Neutrophil (primary cell): ENCODE data around the gene KLHDC8A.

Source experiments
- H3K27ac ChIP-seq: fragments of 200-600 bp; sonication (generic); 2 replicates; pipeline ENCODE4 v1.5.1; 2016; ENCODE audit warnings: mild to moderate bottlenecking, moderate library complexity
- H3K27me3 ChIP-seq: fragments of 200-600 bp; sonication (generic); 2 replicates; pipeline ENCODE4 v1.6.0; 2016; ENCODE audit warnings: mild to moderate bottlenecking
- H3K36me3 ChIP-seq: fragments of 200-600 bp; sonication (generic); 2 replicates; pipeline ENCODE4 v1.5.1; 2017
- H3K4me1 ChIP-seq, 2 experiments: fragments of 200-600 bp in 1 of 2; sonication (generic) in 1 of 2; 1 replicate in 1 of 2; 2 replicates in 1 of 2; pipeline versions ENCODE4 v1.5.1 to v1.6.1; 2013 to 2016; ENCODE audit warnings: low read depth in 1 of 2, low read length in 1 of 2, mild to moderate bottlenecking in 1 of 2, moderate library complexity in 1 of 2; ENCODE audit not compliant: control insufficient read depth in 1 of 2, insufficient read depth in 1 of 2
- H3K4me3 ChIP-seq, 2 experiments: fragments of 200-600 bp in 1 of 2; sonication (generic) in 1 of 2; 1 replicate in 1 of 2; 2 replicates in 1 of 2; pipeline ENCODE4 v1.5.1; 2013 to 2016; ENCODE audit warnings: low read depth in 1 of 2, low read length in 1 of 2, mild to moderate bottlenecking in 1 of 2, moderate library complexity in 1 of 2
- H3K9me3 ChIP-seq: fragments of 200-600 bp; sonication (generic); 2 replicates; pipeline ENCODE4 v1.5.1; 2016
- TF ChIP-seq, protein P1 (sequence below): fragments of 200-600 bp; sonication (generic); IDR thresholded peaks from 2 replicates; pipeline ENCODE4 v1.5.1; 2016; ENCODE audit warnings: antibody characterized with exemption

Gene KLHDC8A

DNA sequence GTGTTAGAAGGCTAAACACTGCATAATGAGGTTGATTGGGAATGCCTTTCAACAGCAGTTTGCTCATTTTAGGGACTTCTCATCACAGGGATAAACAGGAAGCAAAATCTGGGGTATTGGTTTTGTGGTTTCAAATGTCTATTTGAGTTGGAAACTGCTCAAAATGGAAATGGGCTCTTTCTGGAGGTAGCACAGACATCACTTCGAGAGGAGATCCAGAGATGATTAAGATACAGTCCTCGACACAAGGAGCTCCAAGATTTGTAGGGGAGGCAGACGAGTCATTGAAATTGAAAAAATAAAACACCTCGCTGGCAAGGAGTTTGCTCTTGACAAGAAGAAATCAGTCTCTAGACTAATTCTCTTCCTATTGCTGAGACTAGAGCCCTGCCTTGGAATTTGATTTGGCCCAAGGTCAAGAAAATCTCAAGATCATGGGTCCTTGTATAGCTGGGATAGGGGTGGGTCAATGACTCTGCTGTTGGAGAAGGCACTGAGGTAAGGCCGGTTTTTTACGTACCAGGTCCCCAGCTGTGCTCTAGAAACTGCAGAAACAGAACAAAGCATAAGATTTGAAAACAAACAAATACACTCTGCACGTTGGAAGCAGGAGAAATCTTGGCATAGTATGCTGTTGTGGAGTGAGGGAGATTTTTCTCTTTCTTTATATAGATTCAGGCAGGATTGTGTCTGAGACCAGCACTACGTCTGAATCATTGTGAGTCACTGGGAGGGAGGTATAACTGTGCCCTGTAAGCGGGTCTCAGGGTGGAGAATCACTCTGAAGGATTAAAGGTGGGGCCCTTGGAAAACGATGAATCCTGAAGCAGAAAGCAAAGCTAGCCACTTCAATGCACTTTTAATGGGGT is 17.7 kb upstream of the KLHDC8A start:
- Histone ChIP-seq H3K36me3 (no peaks in the 10 kb centered on the region), H3K27me3 (peaks cover 89% of the 10 kb centered on the region), H3K9me3 (no peaks in the 10 kb centered on the region), H3K27ac (no peak overlapping the region), H3K4me3 (no peak overlapping the region), H3K4me1 (no peaks in the 10 kb centered on the region)
- TF ChIP-seq, protein P1, sequence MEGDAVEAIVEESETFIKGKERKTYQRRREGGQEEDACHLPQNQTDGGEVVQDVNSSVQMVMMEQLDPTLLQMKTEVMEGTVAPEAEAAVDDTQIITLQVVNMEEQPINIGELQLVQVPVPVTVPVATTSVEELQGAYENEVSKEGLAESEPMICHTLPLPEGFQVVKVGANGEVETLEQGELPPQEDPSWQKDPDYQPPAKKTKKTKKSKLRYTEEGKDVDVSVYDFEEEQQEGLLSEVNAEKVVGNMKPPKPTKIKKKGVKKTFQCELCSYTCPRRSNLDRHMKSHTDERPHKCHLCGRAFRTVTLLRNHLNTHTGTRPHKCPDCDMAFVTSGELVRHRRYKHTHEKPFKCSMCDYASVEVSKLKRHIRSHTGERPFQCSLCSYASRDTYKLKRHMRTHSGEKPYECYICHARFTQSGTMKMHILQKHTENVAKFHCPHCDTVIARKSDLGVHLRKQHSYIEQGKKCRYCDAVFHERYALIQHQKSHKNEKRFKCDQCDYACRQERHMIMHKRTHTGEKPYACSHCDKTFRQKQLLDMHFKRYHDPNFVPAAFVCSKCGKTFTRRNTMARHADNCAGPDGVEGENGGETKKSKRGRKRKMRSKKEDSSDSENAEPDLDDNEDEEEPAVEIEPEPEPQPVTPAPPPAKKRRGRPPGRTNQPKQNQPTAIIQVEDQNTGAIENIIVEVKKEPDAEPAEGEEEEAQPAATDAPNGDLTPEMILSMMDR: no peak

DNA sequence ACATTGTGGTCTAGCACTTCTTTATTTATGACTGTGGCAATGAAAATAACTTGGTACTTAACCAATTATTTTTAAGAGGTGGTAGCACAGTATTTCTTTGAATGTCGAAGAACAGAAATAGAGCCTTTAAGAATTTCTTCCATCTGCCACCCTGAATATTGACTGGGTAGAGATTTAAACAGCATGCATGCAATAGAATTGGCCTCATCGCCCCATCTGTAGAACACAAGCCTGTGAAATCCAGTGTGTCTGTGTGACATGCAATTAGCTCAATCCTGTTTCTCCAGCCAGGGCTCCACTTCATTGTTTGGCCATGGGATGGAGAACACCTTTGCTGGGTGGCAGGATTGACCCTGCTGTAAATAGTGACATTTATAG is 17.1 kb upstream of the KLHDC8A start:
- TF ChIP-seq, protein P1: no peak
- Histone ChIP-seq H3K4me1 (no peaks in the 10 kb centered on the region), H3K4me3 (no peak overlapping the region), H3K9me3 (no peaks in the 10 kb centered on the region), H3K36me3 (no peaks in the 10 kb centered on the region), H3K27ac (no peak overlapping the region), H3K27me3 (peaks cover 91% of the 10 kb centered on the region)

DNA sequence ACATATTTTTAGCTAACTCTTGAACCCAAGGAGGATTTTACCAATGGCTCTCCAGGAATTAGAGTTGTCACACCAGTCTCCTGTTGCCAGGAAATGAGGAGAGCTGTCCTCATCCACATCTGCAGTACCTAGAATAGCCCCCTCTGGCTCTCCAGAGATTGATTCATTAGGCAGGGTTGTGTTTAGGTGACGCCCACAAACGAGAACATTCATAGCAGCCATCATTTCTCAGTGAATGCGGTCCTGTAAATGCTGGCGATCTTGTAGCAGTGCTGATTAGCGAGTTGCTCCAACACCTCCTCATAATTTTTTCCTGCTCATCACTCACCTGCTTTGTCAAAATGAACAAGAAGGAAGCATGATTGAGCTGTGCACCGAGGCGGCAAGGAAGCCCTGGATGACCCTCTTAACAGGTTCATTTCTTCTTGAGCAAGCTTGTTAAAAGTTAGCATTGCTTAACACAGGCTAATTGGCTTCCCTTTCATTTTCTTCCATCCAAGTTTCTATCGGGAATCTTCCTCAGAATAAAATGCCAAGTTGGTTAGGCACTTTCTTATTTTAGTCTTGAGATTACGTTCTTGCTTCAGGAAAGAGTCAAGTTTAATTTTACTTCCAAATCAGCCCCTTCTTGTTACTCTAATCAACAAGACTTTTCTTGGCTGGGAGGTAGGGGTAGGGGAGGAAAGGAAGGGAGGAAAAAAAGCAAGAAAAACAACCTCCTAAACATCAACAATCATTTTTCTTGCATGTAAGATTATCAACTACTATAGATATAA is 16.5 kb upstream of the KLHDC8A start:
- Histone ChIP-seq H3K36me3 (no peaks in the 10 kb centered on the region), H3K27me3 (peaks cover 87% of the 10 kb centered on the region), H3K4me3 (no peak overlapping the region), H3K9me3 (no peaks in the 10 kb centered on the region), H3K27ac (no peak overlapping the region), H3K4me1 (no peaks in the 10 kb centered on the region)
- TF ChIP-seq, protein P1: no peak

DNA sequence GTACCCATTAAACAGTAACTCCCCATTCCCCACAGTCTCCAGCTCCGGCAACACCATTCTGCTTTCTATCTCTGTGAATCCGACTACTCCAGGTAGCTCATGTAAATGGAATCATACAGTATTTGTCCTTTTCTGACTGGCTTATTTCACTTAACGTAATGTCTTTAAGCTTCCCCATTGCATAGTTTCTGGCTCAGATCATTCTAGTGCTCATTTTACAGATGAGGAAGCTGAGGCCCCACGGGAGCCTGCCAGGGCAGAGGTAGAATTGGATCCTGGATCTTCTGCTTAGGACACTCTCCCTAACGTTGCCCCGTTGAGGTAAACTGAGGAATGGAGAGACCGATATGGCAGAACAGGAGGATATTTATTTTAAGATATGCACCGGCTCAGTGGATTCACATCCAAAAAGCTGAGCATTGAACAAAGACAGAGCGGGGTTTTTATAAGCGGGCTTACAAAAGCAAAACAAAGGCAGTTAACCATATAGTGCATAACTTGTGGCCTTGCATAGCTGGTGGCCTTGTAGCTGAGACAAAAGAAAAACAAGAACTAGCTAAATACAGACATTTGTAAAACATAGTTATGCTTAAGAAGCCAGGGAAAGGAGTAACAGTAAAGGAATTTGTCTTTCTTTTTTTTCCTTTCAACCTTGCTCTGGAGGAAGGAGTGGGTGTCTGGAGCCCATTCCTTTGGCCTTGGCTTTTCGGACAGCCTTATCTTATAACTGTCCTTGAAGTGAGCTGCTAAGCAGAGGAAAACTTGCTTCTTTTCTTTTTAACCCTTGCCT is 15.3 kb upstream of the KLHDC8A start:
- Histone ChIP-seq H3K27me3 (peaks cover 76% of the 10 kb centered on the region), H3K9me3 (no peaks in the 10 kb centered on the region), H3K36me3 (no peaks in the 10 kb centered on the region), H3K4me3 (no peak overlapping the region), H3K4me1 (no peaks in the 10 kb centered on the region), H3K27ac (no peak overlapping the region)
- TF ChIP-seq, protein P1: no peak

DNA sequence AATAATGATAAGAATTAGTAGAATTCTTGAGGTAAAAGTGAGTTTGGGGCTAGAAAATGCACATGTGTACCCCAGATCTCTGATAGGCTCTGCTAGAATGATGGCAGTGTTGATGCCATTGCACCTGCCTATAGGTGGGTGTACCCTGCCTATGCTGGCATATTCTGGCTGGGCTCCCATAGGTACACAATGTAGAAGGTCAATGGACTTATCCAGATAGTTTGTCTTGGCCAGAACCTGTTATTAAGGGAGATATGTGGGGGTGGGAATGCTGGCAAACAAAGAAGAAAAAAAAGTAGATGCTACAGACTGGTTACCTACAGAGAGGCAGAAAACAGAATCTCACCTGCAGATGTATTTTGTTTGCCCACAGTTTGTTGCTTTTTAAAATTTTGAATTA is 14.1 kb upstream of the KLHDC8A start:
- TF ChIP-seq, protein P1: no peak
- Histone ChIP-seq H3K27ac (no peak overlapping the region), H3K4me3 (no peak overlapping the region), H3K9me3 (no peaks in the 10 kb centered on the region), H3K36me3 (no peaks in the 10 kb centered on the region), H3K4me1 (no peaks in the 10 kb centered on the region), H3K27me3 (peaks cover 63% of the 10 kb centered on the region)
